ENCODE results near the gene SMPDL3B. TPM values are rescaled to one million over a fixed set of nuclear protein-coding genes. Genes with fewer than 3 reads are reported as not detected.
"Not testable (repeated sequence)": the region's sequence is repeated elsewhere in the genome, so short reads cannot be mapped to it uniquely, and the experiment has no call there.

SMPDL3B gene
- total RNA-seq, 1 donor from 2014 or later, result 0.54 TPM

DNA sequence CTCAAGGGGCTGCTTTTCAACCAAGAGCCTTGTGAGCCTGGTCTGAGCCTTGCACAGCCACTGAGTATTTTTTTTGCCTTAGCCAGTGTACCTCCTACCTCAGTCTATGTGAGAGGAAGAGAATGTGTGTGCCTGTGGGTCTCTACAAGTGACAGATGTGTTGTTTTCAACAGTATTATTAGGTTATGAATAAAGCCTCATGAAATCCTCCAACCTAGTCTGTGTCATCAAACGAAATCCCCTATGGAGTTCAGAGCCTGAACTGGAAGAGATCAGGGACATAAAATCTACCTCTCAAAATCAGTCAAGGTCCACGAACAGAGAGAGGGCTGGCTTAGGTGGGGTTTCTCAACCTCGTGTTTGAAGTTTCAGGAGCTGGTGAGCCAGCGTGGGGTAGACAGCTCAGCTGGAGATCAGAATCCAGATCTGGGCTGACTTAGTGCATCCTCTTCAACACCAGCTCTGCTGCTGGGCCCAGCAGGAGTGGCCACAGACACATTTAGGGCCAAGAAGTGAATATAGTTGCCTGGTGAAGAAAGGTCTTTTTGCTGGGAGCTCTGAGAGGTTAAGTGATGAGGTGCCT is 33.2 kb downstream of the SMPDL3B start:
- intact Hi-C loops (cut with micrococcal nuclease), result no loop called here

DNA sequence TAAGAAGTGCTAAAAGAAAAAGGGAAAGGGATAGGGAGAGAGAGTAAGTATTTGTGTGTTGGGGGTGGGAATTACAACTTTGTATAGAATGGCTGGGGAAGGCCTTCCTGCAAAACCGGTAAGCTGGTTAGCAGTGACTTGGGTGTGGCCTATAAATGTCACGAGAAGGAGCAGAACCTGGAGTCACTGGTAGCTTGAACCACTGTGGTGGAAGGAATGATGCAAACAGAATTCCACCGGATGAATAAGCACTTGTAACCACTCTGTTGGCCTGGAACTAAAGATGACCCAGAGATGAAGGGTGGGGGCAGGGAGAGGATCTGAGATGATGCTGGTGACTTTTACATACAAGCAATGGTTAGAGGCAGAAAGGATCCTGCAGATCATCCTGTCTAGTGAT is 33.9 kb downstream of the SMPDL3B start:
- intact Hi-C loops (cut with micrococcal nuclease), result no loop called here

DNA sequence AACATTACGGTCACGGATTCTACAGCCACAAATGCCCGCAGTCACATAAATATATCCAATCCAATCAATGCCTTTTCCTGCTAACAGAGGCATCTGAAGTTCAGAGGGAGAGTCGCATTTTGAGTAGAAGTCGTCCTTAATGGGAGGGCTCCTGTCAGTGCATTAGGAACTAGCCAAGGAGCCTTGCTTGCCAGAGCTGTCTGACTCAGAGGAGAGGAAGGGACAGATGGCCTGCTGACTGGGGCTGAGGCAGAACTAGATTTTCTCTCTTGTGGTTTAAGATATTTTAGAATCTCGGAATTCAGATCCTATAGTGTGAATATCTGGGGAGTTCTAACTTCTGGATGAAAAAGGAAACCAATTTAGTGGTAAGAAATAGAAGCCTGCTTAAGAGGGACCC is 35.6 kb downstream of the SMPDL3B start:
- intact Hi-C loops (cut with micrococcal nuclease), result no loop called here

DNA sequence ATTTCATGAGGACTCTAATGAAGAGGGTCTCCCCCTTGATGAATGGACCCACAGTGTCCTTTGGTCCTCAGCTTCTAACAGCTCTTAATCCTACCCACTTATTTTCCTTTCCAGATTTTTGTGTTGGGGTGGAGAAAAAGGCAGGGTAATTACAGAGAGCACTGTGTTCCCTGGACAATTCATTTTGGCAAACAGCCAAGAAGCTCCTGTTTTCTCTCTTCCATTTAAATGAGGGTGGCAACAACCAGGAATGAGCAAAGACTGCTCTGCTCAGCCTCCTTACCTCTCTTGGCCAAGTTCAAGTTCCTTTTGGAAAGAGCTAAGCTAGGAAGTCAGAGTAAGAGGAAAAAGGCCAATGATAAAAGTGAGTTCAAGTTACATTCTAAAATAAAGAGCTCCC is 36.9 kb downstream of the SMPDL3B start:
- intact Hi-C loops (cut with micrococcal nuclease), result no loop called here

DNA sequence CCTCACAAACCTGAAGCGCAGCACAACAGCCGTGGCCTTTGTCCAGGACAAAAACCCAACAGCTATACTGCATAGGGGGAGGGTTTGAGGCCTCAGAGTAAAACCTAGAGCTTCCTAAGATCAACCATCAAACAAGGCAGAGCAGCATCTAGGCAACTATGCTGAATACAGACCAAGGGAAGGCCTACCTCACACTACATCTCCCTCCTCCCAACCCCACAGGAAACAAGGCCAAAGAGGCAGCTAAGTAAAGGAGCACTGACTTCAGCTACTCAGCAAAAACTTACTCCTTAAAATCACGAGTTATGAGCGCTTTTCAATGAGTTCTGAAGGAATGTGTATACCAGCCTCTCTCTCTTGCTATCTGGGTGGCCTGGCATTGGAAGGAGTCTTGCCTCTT is 37.3 kb downstream of the SMPDL3B start:
- intact Hi-C loops (cut with micrococcal nuclease), result no loop called here

DNA sequence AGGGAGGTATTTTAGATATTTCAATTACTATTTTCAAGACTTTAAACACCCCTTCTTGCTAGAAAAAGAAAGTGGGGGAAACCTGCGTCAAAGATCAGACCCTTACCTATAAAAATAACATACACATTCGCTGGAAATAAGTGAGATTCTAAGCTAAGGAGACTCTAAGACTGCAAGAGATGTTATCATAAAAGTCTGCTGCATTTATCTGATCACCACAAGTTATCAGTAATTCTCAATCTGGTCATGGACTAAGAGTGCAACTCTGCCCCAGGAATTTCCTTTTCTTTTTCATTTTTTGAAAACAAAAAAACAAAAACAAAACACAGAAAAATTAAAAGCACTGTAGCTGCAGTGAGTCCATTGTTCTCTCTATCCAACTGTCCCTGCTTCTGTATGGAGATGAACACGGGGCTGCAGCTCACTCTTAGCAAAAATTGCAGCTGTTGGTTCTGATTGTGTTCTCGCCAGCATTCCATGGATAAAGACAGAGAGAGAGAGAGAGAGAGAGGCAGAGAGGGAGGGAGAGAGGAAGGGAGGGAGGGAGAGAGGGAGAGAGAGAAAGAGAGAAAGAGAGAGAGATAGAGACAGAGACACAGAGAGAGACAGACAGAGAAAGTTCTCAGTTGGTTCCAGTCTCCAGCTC is 39.1 kb downstream of the SMPDL3B start:
- intact Hi-C loops (cut with micrococcal nuclease), result no loop called here

DNA sequence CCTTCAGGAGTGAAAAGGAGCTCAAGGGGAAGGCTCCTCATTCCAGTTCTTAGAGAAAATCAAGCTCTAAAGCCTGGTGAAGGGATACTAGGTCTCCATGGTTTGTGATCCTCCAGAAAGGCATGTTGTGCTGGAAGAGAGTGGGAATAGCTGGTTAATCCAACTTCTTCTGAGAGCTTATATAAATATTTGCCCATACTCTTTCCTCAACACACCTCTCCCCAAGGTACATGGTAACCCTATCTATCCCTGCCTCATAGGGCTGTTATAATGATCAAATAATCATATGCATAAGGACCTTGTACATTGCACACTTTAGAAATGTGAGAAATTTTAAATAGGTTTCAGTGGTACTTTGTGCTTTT is 39.6 kb downstream of the SMPDL3B start:
- intact Hi-C loops (cut with micrococcal nuclease), result no loop called here

DNA sequence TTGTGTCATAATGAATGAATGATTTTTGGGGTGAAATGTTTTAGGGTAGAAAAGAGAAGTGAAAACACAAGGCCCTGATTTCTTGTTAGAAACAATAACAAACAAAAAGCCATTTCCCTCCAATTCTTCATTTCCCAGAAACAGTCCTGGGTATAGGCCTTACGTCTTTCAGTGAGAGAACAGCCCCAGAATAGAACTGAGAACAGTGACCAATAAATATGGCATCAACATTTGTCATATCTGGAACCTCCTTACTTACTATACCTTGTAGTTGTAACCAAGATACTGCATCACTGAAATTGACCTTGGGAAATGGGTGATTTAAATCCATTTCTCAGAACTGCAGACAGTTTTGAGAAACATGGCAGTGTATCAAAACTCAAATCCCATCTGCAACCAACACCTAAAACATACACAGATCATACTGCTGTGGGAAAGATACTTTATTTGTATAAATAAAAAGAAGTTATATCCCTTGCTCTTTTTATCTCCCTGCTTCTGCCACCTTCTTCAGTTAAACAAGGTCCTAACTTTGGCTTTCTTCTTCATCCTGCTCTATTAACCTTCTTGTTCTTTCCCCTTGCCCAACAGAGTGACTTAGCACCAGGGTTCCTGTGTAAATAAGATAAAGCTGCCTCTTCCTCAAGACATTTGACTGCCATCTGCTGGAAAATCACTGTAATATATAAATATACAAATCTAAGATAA is 44.5 kb downstream of the SMPDL3B start:
- intact Hi-C loops (cut with micrococcal nuclease), result loop anchor here (1.0 kb wide), 6 partner anchors 18 to 307 kb away; partner anchors contain the start of gene IFI6

DNA sequence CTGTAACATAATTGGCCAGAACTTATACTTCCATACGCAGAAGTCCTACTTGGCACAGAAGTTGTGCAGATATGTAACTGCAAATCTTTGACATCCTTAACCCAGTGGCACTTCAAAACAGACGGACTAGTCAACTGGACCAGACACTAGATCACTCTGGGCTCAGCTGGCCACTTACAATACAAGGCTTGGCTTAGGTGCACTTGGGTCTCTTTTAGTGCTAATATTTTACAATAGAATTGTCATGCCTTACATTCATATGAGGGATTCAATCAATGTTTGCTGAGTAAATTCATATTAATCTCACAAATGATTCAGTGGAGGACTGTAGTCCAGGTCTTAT is 45.0 kb downstream of the SMPDL3B start:
- intact Hi-C loops (cut with micrococcal nuclease), result loop anchor here (1.0 kb wide), 6 partner anchors 19 to 308 kb away; partner anchors contain the start of gene IFI6

DNA sequence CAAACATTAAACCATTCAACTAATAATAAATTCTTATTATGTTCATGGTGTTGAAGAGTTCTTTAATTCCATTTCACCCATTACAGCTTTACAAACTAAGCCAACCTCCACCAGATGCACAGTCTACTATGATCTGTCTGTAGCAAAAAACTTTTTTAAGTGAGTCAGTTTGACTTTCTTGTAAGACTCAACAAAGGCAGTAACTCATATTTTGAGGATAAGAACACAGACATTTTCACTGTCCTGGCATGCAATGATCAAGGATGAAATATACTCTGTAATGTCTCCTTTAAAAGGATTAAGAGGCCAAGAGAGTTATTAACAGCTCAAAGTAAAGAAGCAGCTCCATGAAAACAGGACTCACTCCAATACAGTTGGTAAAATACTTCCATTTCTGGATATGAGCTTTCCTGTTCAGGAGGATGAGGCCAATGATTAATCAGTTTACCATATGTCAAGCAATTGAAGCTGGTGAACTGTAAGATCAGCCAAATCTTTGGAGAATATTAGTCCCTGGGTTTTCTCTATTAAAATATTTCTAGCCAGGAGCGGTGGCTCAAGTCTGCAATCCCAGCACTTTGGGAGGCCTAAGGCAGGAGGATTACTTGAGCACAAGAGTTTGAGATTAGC is 45.5 kb downstream of the SMPDL3B start:
- intact Hi-C loops (cut with micrococcal nuclease), result no loop called here

DNA sequence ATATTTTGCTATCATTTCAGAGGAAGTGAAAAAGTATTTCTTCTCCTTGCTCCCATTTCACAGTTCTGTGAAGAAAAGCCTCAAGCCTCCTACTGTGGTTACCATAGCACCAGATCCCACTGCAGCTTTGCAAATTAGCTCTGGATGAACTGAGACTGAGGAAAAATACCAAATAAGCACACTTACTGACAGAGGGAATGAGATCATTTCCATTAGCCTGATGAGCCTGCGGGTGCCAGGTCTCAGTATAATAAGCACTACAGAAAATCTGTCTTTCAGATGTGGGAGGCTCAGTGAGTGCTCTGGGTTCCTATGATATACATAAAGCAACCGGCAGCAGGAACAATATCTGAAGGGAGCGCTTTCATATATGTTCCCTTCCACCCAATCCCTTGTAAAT is 46.3 kb downstream of the SMPDL3B start:
- intact Hi-C loops (cut with micrococcal nuclease), result no loop called here

DNA sequence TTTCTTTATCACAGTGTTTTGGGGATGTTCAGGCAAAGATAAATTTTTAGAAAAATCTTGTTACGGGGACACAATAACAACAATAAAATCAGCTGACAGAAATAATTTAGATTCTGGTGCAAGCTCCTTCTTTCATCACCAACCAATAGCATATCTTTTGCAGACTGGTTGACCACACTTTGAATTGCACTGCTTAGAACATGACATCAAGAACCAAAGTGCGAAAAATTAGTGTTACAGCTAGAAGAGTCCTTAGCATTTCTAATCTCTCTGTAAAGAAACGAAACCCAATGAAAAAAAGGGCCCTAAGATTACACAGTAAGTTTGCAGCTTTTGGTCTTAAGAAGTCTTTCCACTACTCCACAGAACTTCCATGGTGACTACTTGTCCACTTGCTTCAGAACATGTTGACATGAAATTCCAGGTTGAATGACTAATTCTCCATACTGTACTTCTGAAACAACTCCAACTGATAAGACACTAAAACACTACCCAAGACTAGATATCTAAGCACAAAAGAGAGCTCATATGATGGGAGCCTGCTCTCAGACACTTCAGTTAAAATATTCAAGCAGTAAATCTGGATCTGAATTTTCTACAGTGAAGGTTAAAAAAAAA is 56.2 kb downstream of the SMPDL3B start:
- intact Hi-C loops (cut with micrococcal nuclease), result no loop called here

DNA sequence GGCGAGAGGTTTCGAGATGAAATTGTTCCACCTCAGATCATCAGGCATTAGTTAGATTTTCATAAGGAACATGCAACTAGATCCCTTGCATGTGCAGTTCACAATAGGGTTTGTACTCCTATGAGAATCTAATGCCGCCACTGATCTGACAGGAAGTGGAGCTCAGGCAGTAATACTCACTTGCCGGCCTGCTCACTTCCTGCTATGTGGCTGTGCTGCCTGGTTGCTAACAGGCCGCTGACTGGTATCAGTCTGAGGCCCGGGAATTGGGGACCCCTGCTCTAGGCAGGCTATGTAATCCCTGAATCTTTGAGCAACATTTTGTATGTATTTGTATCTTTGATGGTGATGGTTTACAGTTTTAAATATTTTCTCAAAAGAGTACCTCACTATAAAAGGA is 57.5 kb downstream of the SMPDL3B start:
- intact Hi-C loops (cut with micrococcal nuclease), result loop anchor here (1.0 to 2.0 kb wide), 2 partner anchors 134 to 217 kb away; no protein-coding TSS in a partner anchor

DNA sequence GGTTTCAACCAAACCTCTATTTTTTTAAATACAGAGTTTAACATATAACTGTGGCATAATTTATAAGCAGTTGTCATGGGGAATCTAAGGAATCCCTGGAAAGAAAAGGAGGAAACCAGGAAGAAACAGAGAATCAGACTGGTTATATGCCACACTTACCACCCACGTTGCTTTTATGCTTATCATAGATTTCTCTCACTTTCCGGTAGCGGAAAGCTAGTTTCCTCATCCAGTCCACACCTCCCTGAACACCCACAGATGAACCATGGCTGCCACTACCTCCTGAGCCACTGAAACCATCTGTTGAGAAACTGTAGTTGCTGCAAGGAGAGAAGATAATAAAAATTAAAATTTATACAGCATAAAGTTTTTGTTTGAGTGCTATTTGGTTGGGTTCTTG is 58.4 kb downstream of the SMPDL3B start:
- intact Hi-C loops (cut with micrococcal nuclease), result loop anchor here (2.0 kb wide), 1 partner anchor 216 kb away; no protein-coding TSS in a partner anchor

DNA sequence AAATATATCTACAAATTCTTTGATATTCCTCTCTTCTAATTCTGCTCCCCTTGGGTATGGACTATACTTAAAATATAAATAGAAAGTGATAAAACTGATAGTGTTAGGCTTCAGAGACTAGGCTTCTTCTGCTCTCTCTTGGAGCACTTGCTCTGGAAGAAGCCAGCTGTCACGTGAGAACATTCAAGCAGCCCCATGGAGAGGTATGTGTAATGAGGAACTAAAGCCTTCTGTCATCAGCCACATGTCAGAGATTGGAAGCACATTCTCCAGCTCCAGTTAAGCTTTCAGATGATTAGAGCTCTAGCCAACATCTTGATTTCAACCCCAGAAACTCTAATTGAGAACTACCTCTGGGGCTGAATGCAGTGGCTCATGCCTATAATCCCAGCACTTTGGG is 59.3 kb downstream of the SMPDL3B start:
- intact Hi-C loops (cut with micrococcal nuclease), result no loop called here

DNA sequence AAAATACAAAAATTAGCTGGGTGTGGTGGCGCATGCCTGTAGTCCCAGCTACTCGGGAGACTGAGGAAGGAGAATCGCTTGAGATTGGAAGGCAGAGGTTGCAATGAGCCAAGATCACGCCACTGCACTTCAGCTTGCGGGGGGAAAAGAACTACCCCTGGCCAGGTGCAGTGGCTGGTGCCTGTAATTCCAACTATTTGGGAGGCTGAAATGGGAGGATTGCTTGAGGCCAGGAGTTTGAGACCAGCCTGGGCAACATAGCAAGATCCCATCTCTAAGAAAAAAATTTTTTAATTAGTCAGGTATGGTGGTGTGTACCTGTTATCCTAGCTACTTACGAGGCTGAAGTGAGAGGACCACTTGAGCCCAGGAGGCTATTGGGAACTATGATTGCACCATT is 59.7 kb downstream of the SMPDL3B start:
- intact Hi-C loops (cut with micrococcal nuclease), result not testable (repeated sequence)

DNA sequence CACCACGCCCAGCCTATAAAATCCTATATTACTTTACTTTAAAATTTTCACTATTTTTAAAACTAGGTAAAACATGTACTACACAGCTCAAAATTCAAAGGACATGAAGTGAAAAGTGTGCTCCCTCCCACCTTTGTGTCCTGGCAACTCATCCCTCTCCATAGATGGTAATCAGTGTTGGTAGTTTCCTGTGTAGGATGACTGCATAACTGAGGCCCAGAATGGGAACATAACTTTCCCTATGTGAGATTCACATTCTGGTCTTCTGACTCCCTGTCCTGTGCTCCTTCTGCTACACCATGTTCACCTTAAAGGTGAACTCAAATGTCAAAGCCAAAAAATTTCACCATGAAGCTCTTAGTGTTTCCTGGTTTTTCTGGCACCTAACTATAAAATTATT is 64.3 kb downstream of the SMPDL3B start:
- intact Hi-C loops (cut with micrococcal nuclease), result no loop called here

DNA sequence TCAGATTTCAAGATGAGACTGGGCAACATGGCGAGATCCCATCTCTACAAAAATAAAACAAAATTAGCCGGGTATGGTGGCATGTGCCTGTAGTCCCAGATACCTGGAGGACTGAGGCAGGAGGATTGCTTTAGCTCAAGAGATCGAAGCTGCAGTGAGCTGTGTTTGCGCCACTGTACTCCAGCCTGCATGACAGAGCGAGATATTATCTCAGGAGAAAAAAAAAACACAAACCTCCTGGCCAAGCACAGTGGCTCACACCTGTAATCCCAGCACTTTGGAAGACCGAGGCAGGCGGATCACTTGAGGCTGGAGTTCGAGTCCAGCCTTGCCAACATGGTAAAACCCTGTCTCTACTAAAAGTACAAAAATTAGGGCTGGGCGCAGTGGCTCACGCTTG is 67.8 kb downstream of the SMPDL3B start:
- intact Hi-C loops (cut with micrococcal nuclease), result no loop called here

DNA sequence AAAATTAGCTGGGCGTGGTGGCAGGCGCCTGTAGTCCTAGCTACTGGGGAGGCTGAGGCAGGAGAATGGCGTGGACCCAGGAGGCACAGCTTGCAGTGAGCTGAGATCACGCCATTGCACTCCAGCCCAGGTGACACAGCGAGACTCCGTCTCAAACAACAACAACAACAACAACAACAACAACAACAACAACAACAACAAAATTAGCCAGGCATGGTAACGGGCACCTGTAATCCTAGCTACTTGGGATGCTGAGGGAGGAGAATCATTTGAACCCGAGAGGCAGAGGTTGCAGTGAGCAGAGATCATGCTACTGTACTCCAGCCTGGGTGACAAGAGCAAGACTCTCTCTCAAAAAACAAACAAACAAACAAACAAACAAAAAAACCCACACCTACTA is 68.3 kb downstream of the SMPDL3B start:
- intact Hi-C loops (cut with micrococcal nuclease), result not testable (repeated sequence)
